KMS-11 (cell line): ENCODE data around the gene CNRIP1.

ENCODE experiments used
- H2AFZ ChIP-seq: fragments of 200-600 bp; sonication (generic); 2 replicates; pipeline ENCODE4 v1.6.1; 2016; ENCODE audit warnings: antibody characterized with exemption, mixed run types, low read depth
- H3K27ac ChIP-seq: fragments of 200-600 bp; sonication (generic); 2 replicates; pipeline ENCODE4 v1.6.1; 2016; ENCODE audit warnings: mild to moderate bottlenecking, mixed run types
- H3K27me3 ChIP-seq: fragments of 200-600 bp; sonication (generic); 2 replicates; pipeline ENCODE4 v1.6.1; 2017; ENCODE audit warnings: mild to moderate bottlenecking, low read depth, mixed run types, moderate library complexity; ENCODE audit not compliant: insufficient read depth
- H3K36me3 ChIP-seq: fragments of 200-600 bp; sonication (generic); 2 replicates; pipeline ENCODE4 v1.6.1; 2017; ENCODE audit warnings: mild to moderate bottlenecking, mixed run types; ENCODE audit not compliant: insufficient read depth
- H3K4me1 ChIP-seq: fragments of 200-600 bp; sonication (generic); 2 replicates; pipeline ENCODE4 v1.6.1; 2016; ENCODE audit warnings: mild to moderate bottlenecking, low read depth, mixed run types; ENCODE audit not compliant: poor library complexity, severe bottlenecking
- H3K4me2 ChIP-seq: fragments of 200-600 bp; sonication (generic); 2 replicates; pipeline ENCODE4 v1.7.0; 2016; ENCODE audit warnings: mild to moderate bottlenecking, mixed run types
- H3K4me3 ChIP-seq: fragments of 200-600 bp; sonication (generic); IDR thresholded peaks from 2 replicates; pipeline ENCODE4 v1.6.1; 2017; ENCODE audit warnings: low read depth, low read length, mixed read lengths; ENCODE audit not compliant: insufficient read depth
- H3K79me2 ChIP-seq: fragments of 200-600 bp; sonication (generic); 2 replicates; pipeline ENCODE4 v1.6.1; 2016; ENCODE audit warnings: low read depth, mixed run types; ENCODE audit not compliant: insufficient read depth
- H3K9ac ChIP-seq: fragments of 200-600 bp; sonication (generic); 2 replicates; pipeline ENCODE4 v1.6.1; 2016; ENCODE audit warnings: mild to moderate bottlenecking, mixed run types
- H4K20me1 ChIP-seq: fragments of 200-600 bp; sonication (generic); 2 replicates; pipeline ENCODE4 v1.6.1; 2016; ENCODE audit warnings: mild to moderate bottlenecking, mixed run types; ENCODE audit not compliant: insufficient read depth
- TF ChIP-seq, protein P1 (sequence below): fragments of 200-600 bp; sonication (generic); conservative IDR thresholded peaks from 2 replicates; pipeline ENCODE4 v1.6.1; 2017; ENCODE audit warnings: low read depth, mild to moderate bottlenecking, antibody characterized with exemption, low read length, moderate library complexity, mixed read lengths

Gene CNRIP1

DNA sequence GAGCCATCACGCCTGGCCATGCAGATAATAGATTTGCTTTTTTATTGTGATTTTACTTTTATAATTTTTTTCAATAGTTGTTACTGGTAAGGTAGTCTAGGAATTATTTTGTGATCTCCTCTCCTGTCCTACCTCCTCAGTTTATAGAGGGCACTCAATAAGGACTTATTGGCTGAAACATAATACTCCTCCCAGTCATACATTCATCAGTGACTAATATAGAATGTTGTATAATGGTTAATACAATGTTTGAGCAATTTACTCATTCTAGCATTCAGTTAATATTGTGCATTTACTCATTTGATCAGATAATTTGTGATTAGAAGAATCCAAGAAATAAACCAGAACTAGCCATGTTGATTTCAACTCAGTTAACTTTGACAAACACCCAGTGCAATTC lies 41.6 kb downstream of the CNRIP1 start:
- Histone ChIP-seq H3K4me2 (no peak overlapping the region), H4K20me1 (no peaks in the 10 kb centered on the region), H3K27ac (no peak overlapping the region), H3K9ac (no peak overlapping the region), H2AFZ (no peak overlapping the region), H3K4me1 (no peaks in the 10 kb centered on the region), H3K36me3 (no peaks in the 10 kb centered on the region), H3K4me3 (no peak overlapping the region), H3K79me2 (no peaks in the 10 kb centered on the region), H3K27me3 (no peaks in the 10 kb centered on the region)
- TF ChIP-seq, protein P1, sequence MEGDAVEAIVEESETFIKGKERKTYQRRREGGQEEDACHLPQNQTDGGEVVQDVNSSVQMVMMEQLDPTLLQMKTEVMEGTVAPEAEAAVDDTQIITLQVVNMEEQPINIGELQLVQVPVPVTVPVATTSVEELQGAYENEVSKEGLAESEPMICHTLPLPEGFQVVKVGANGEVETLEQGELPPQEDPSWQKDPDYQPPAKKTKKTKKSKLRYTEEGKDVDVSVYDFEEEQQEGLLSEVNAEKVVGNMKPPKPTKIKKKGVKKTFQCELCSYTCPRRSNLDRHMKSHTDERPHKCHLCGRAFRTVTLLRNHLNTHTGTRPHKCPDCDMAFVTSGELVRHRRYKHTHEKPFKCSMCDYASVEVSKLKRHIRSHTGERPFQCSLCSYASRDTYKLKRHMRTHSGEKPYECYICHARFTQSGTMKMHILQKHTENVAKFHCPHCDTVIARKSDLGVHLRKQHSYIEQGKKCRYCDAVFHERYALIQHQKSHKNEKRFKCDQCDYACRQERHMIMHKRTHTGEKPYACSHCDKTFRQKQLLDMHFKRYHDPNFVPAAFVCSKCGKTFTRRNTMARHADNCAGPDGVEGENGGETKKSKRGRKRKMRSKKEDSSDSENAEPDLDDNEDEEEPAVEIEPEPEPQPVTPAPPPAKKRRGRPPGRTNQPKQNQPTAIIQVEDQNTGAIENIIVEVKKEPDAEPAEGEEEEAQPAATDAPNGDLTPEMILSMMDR: no peak

DNA sequence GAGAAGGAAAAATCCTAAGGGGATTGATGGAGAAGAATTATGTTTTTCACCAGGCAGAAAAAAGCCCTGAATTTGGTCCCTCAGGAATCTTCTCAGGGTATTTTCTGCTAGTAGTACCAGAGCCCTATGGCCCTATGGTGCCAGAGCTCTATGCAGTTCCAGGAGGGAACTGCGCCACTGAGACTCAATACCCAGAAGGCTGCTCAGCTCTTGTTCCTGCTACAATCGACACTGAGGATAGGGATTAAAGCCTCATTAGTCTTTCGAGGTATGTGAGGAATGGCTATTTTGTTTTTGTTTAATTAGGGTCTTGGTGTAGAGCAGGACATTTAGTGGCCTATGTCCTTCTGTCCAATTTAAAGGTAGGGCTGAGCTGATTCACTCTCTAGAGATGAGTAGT lies 45.7 kb downstream of the CNRIP1 start:
- H3K79me2 ChIP-seq: no peaks in the 10 kb centered on the region
- H2AFZ ChIP-seq: no peak overlapping the region
- H3K4me3 ChIP-seq: no peak overlapping the region
- no peaks in the 10 kb centered on the region for H3K36me3 ChIP-seq
- no peaks in the 10 kb centered on the region for H3K27me3 ChIP-seq
- no peaks in the 10 kb centered on the region for H3K4me1 ChIP-seq
- no peak overlapping the region for H3K27ac ChIP-seq
- no peak overlapping the region for H3K4me2 ChIP-seq
- H3K9ac ChIP-seq: no peak overlapping the region
- TF ChIP-seq, protein P1: no peak
- H4K20me1 ChIP-seq: no peaks in the 10 kb centered on the region

DNA sequence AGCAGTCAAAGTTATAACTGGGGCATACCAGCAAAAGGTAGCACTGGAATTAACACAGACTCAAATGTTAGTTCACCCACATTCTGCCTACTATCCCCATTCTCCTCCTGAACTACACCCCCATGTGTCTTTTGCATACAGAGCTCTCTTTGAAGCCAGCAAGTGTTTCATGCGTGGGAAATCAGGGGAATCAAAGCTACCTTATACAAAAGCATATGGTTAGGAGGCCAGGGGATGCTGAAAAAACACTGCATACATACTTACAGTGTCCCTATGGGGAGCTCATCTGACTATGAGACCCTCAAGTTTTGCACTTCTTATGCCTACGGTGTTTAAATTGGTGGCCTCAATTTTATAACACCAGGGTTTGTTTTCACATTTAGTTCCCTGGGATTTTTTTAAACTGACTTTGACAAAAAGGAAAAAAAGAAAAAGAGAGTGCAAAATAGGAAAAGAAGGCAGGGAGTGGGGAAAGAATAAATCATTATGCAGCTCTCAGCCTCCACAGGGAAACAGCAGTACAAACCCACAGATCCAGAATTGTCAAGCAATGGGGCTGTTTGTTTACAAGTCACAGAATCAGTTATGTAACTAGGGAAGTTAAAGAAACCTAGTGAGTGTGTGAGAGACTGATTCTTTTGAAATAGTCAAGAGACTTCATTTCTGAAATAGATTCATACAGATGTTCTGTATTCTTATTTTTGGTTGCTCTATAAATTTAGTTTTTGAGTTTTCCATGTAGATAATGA lies 47.3 kb downstream of the CNRIP1 start:
- no peak overlapping the region for H2AFZ ChIP-seq
- H3K36me3 ChIP-seq: no peaks in the 10 kb centered on the region
- H3K4me2 ChIP-seq: no peak overlapping the region
- no peak overlapping the region for H3K27ac ChIP-seq
- no peak overlapping the region for H3K9ac ChIP-seq
- no peaks in the 10 kb centered on the region for H3K79me2 ChIP-seq
- TF ChIP-seq, protein P1: no peak
- H3K4me1 ChIP-seq: no peaks in the 10 kb centered on the region
- H3K27me3 ChIP-seq: no peaks in the 10 kb centered on the region
- no peak overlapping the region for H3K4me3 ChIP-seq
- H4K20me1 ChIP-seq: no peaks in the 10 kb centered on the region

DNA sequence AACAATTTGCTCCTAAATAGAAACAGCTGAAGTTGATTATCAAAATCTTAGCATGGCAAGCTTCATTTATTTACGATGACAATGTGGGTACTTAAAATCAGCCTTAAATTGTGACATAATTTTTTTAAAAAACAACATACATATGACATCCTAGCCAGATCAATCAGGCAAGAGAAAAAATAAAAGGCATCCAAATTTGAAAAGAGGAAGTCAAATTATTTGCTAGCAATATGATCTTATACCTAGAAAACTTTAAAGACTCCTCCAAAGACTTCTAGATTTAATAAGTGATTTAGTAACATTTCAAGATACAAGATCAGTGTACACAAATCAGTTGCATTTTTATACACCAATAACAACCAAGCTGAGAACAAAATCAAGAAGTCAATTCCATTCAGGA lies 53.1 kb downstream of the CNRIP1 start:
- Histone ChIP-seq H3K4me1 (no peaks in the 10 kb centered on the region), H3K9ac (no peak overlapping the region), H3K27me3 (no peaks in the 10 kb centered on the region), H3K79me2 (no peaks in the 10 kb centered on the region), H3K36me3 (no peaks in the 10 kb centered on the region), H2AFZ (no peak overlapping the region), H4K20me1 (no peaks in the 10 kb centered on the region), H3K4me2 (no peak overlapping the region), H3K4me3 (no peak overlapping the region), H3K27ac (no peak overlapping the region)
- TF ChIP-seq, protein P1: no peak
